Loucy (cell line): ENCODE measurements around the gene PFDN2.

Experiments used
- H2AFZ ChIP-seq: fragments of 200-600 bp; sonication (generic); 2 replicates; pipeline ENCODE4 v1.6.0; 2016; ENCODE audit warnings: antibody characterized with exemption, mild to moderate bottlenecking, low read length, moderate library complexity
- H3F3A ChIP-seq: fragments of 200-600 bp; 2 replicates; pipeline ENCODE4 v1.6.0; 2016; ENCODE audit warnings: antibody characterized with exemption, low read depth, mild to moderate bottlenecking
- H3K27me3 ChIP-seq: fragments of 200-600 bp; sonication (generic); 2 replicates; pipeline ENCODE4 v1.6.1; 2014; ENCODE audit warnings: low read length, mild to moderate bottlenecking; ENCODE audit not compliant: insufficient read depth, poor library complexity, severe bottlenecking
- H3K36me3 ChIP-seq: fragments of 200-600 bp; sonication (generic); 2 replicates; pipeline ENCODE4 v1.6.1; 2016; ENCODE audit warnings: low read length; ENCODE audit not compliant: insufficient read depth
- H3K4me1 ChIP-seq: fragments of 200-600 bp; sonication (generic); 2 replicates; pipeline ENCODE4 v1.5.1; 2014; ENCODE audit warnings: low read length, mild to moderate bottlenecking; ENCODE audit not compliant: insufficient read depth, poor library complexity, severe bottlenecking
- H3K4me2 ChIP-seq: fragments of 200-600 bp; sonication (generic); 2 replicates; pipeline ENCODE4 v1.6.0; 2014; ENCODE audit warnings: antibody characterized with exemption, low read length, low read depth, mild to moderate bottlenecking; ENCODE audit not compliant: poor library complexity, severe bottlenecking
- H3K4me3 ChIP-seq: fragments of 200-600 bp; sonication (generic); 2 replicates; pipeline ENCODE4 v1.5.1; 2014; ENCODE audit warnings: low read length, mild to moderate bottlenecking, mixed read lengths; ENCODE audit not compliant: poor library complexity, severe bottlenecking
- H3K79me2 ChIP-seq: fragments of 200-600 bp; sonication (generic); 2 replicates; pipeline ENCODE4 v1.6.1; 2014; ENCODE audit warnings: low read length; ENCODE audit not compliant: insufficient read depth
- H3K9ac ChIP-seq: fragments of 200-600 bp; sonication (generic); 2 replicates; pipeline ENCODE4 v1.6.0; 2014; ENCODE audit warnings: mild to moderate bottlenecking, low read depth, low read length, moderate library complexity; ENCODE audit not compliant: poor library complexity, severe bottlenecking
- H3K9me2 ChIP-seq: fragments of 200-600 bp; sonication (generic); replicated peaks from 2 replicates; pipeline ENCODE4 v1.6.1; 2016; ENCODE audit warnings: low read depth, low read length, mixed read lengths
- H3K9me3 ChIP-seq: fragments of 200-600 bp; sonication (generic); 2 replicates; pipeline ENCODE4 v1.6.1; 2014; ENCODE audit warnings: mild to moderate bottlenecking, antibody characterized with exemption, low read length, low read depth; ENCODE audit not compliant: insufficient read depth
- H4K20me1 ChIP-seq: fragments of 200-600 bp; sonication (generic); 2 replicates; pipeline ENCODE4 v1.6.0; 2014; ENCODE audit warnings: antibody characterized with exemption, low read length, mild to moderate bottlenecking; ENCODE audit not compliant: insufficient read depth, poor library complexity, severe bottlenecking
- EZH2phosphoT487 ChIP-seq: fragments of 200-600 bp; IDR thresholded peaks from 2 replicates; pipeline ENCODE4 v1.6.1; 2018; ENCODE audit warnings: antibody characterized with exemption, mild to moderate bottlenecking, moderate library complexity, borderline replicate concordance
- TF ChIP-seq, protein P1 (sequence below): fragments of 200-600 bp; sonication (generic); conservative IDR thresholded peaks from 2 replicates; pipeline ENCODE4 v1.5.1; 2014; ENCODE audit warnings: mild to moderate bottlenecking, antibody characterized with exemption, low read length

The PFDN2 gene

DNA sequence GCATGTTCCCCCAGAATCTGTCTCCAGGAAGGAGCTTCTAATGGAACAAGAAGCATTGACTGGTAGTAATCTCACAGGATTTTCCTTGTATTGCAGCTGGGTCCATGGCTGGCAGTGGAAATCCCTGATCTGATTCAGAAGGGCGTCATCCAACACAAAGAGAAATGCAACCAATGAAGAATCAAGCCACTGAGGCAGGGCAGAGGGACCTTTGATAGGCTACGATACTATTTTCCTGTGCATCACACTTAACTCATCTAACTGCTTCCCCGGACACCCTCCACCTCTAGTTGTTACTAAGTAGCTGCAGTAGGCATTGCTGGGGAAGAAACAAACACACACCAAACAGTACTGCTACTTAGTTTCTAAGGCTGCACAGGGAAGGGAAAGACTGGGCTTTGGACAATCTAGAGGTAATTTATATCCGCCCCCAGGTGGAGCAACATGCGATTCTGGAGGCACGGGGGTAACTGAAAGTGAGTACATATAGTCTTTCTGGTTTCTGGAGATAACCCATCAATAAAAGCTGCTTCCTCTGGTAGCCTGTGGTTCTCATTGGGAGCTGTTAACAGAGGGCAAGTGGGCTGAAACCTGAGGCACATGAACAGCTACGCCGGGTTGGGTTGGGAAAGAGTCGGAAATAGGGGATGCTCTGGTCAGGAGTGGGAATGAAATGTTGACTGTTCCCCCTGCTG lies 40.6 kb upstream of the PFDN2 start:
- peak overlapping the region; percentile 88 for H3K4me3 ChIP-seq
- H3K79me2 ChIP-seq, result peaks cover 47% of the 10 kb centered on the region
- peak overlapping the region; percentile 80 for H3K4me2 ChIP-seq
- H3K9me3 ChIP-seq, result no peaks in the 10 kb centered on the region
- no peaks in the 10 kb centered on the region for H4K20me1 ChIP-seq
- H3K36me3 ChIP-seq, result peaks cover 16% of the 10 kb centered on the region; the same call in 1 of the 2 replicates
- H3K9ac ChIP-seq, result no peak overlapping the region
- no peaks in the 10 kb centered on the region for H3F3A ChIP-seq
- TF ChIP-seq, protein P1, sequence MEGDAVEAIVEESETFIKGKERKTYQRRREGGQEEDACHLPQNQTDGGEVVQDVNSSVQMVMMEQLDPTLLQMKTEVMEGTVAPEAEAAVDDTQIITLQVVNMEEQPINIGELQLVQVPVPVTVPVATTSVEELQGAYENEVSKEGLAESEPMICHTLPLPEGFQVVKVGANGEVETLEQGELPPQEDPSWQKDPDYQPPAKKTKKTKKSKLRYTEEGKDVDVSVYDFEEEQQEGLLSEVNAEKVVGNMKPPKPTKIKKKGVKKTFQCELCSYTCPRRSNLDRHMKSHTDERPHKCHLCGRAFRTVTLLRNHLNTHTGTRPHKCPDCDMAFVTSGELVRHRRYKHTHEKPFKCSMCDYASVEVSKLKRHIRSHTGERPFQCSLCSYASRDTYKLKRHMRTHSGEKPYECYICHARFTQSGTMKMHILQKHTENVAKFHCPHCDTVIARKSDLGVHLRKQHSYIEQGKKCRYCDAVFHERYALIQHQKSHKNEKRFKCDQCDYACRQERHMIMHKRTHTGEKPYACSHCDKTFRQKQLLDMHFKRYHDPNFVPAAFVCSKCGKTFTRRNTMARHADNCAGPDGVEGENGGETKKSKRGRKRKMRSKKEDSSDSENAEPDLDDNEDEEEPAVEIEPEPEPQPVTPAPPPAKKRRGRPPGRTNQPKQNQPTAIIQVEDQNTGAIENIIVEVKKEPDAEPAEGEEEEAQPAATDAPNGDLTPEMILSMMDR, result no peak
- no peak for TF ChIP-seq EZH2phosphoT487
- peaks cover 41% of the 10 kb centered on the region for H3K4me1 ChIP-seq
- H3K27me3 ChIP-seq, result no peaks in the 10 kb centered on the region
- H3K9me2 ChIP-seq, result no peaks in the 10 kb centered on the region
- H2AFZ ChIP-seq, result no peak overlapping the region

DNA sequence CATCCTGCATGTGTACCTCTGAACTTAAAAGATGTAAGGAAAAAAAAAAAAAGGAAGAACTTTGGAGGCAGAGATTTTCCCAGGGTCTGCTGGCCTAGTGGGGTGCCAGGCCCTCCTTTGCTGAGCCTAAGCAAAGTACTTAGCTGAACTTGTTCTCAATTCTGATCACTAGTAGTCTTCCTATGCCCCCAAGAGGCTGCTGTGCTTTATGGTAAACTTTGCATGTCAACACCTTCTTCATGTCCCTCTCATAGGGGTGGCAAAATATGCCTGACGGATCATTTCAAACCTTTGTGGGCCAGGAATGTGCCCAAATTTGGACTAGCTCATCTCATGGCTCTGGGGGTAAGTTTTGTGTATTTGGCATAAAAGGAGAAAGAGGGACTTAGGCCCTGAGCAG lies 40.0 kb upstream of the PFDN2 start:
- Histone ChIP-seq H4K20me1 (no peaks in the 10 kb centered on the region), H3K36me3 (peaks cover 16% of the 10 kb centered on the region; the same call in 1 of the 2 replicates), H3K9me3 (no peaks in the 10 kb centered on the region), H3K79me2 (peaks cover 50% of the 10 kb centered on the region), H2AFZ (no peak overlapping the region), H3F3A (no peaks in the 10 kb centered on the region), H3K4me3 (no peak overlapping the region), H3K9ac (no peak overlapping the region), H3K27me3 (no peaks in the 10 kb centered on the region), H3K4me2 (no peak overlapping the region), H3K9me2 (no peaks in the 10 kb centered on the region), H3K4me1 (peaks cover 41% of the 10 kb centered on the region)
- TF ChIP-seq, protein P1, result no peak
- TF ChIP-seq EZH2phosphoT487, result no peak

DNA sequence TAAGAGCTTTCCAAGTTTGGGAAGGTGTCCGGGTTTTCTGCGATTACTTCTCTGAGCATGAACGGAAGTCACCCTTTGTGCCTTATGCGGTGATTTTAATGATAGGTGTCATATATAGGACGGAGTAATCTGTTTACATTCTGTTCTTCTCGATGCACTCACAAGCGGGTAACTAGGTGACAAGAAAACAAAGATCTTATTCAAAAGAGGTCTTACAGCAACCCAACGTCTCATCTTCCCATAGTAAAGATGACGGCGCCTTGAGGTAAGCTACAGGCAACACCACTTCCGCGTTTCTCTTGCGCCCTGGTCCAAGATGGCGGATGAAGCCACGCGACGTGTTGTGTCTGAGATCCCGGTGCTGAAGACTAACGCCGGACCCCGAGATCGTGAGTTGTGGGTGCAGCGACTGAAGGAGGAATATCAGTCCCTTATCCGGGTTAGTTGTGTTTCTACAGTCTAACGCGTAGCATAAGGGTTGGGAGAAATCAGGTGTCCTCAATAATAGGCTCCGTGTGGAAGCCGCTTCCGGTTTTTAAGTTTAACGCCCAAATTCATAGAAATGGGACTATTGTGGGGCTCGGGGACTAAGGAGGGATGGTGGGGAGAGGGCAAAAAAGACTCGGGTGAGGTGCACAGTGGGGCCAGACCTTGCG lies 36.0 kb upstream of the PFDN2 start, which contains the start of gene UFC1:
Gene UFC1 (plus strand): TSS at position 297 of the 656 bp plus-strand sequence. CDS start 20 bp downstream, at position 317.
- peaks cover 17% of the 10 kb centered on the region for H3K4me1 ChIP-seq
- peak within 1 kb of the TSS; percentile 91 for H2AFZ ChIP-seq
- no peaks in the 10 kb centered on the region for H3F3A ChIP-seq
- no peaks in the 10 kb centered on the region for H3K9me2 ChIP-seq
- peaks cover 27% of the 10 kb centered on the region for H3K79me2 ChIP-seq
- peaks cover 16% of the 10 kb centered on the region; the same call in 1 of the 2 replicates for H3K36me3 ChIP-seq
- no peaks in the 10 kb centered on the region for H3K27me3 ChIP-seq
- no peak for TF ChIP-seq EZH2phosphoT487
- TF ChIP-seq, protein P1, result no peak
- peak within 1 kb of the TSS; percentile 73 for H3K4me2 ChIP-seq
- H3K4me3 ChIP-seq, result peak within 1 kb of the TSS; percentile 85
- H3K9me3 ChIP-seq, result no peaks in the 10 kb centered on the region
- H4K20me1 ChIP-seq, result no peaks in the 10 kb centered on the region
- peak within 1 kb of the TSS; percentile 87 for H3K9ac ChIP-seq
